Measurements from ENCODE around the gene FOXI2. TPM values are rescaled to one million over a fixed set of nuclear protein-coding genes. Genes with fewer than 3 reads are reported as not detected.

Gene FOXI2
- total RNA-seq, 1 experiment from 2014 or later: not detected

DNA sequence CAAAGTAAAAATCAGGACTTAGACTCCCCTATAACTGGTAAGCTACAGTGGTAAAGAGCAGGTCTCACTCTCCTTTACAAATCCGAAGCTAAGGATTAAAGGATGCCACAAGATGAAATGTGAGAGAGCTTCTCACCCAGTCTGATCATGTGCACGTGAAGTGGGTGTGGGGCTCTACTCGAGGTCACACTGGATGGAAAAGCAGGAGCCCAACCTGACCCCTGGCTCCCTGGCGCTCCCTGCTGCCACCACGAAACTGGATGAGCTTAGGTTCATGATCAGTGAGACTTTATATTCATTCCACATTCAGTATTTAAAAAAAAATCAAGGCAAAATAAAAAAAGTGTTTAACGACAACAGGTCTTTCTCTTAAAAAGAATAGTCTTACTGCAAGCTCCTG is 21.7 kb upstream of the FOXI2 start:
- Histone ChIP-seq H3K4me1 (ENCODE audit: low read length) (no peaks in the 10 kb centered on the region), H3K27me3 (ENCODE audit: low read length) (no peaks in the 10 kb centered on the region), H4K20me1 (ENCODE audit: insufficient read depth, low read depth, low read length) (no peaks in the 10 kb centered on the region), H3K27ac (ENCODE audit: low read length) (no peak overlapping the region), H3K9ac (ENCODE audit: low read length) (no peak overlapping the region), H3K79me2 (ENCODE audit: low read length) (no peaks in the 10 kb centered on the region), H3K36me3 (ENCODE audit: insufficient read depth, low read length) (no peaks in the 10 kb centered on the region), H3K9me3 (ENCODE audit: low read length) (no peaks in the 10 kb centered on the region), H2AFZ (ENCODE audit: low read length) (no peak overlapping the region), H3K9me2 (replicated peaks; ENCODE audit: insufficient read depth, low read length) (no peaks in the 10 kb centered on the region), H3K4me3 (ENCODE audit: low read length) (no peak overlapping the region), H3K4me2 (ENCODE audit: low read depth, low read length, poor library complexity, severe bottlenecking) (no peak overlapping the region)
- DNase-seq: no peak

DNA sequence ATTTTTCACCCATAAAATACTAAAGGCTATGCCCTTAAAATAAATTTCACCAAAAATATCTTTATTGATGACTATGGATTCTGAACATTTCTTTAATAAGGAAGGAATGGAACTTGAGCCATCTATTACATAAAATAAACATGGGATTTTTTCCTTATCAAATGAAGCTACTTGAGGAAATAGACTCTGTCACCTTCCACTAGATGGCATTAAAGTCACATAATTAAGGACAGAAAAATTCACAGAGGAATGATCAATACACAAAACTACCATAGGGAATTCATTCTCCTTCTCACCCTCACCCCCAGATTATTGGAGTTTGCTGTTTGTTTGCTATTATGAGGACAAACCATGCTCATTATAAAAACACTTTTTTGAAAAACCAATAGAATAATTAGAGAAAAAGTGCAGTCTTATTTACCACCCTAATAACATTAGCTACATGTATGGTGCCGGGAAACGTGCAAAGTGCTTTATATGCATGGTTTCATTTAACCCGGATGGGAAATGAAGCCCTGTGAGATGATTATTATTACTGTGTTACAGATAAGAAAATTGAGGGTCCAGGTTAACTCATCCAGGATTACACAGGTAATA is 21.1 kb upstream of the FOXI2 start:
- no peaks in the 10 kb centered on the region for H3K36me3 ChIP-seq (ENCODE audit: insufficient read depth, low read length)
- H3K9me2 ChIP-seq (replicated peaks; ENCODE audit: insufficient read depth, low read length): no peaks in the 10 kb centered on the region
- H3K4me2 ChIP-seq (ENCODE audit: low read depth, low read length, poor library complexity, severe bottlenecking): no peak overlapping the region
- H3K9ac ChIP-seq (ENCODE audit: low read length): no peak overlapping the region
- peak; percentile 65 for DNase-seq
- no peak overlapping the region for H3K4me3 ChIP-seq (ENCODE audit: low read length)
- H3K79me2 ChIP-seq (ENCODE audit: low read length): no peaks in the 10 kb centered on the region
- no peaks in the 10 kb centered on the region for H3K4me1 ChIP-seq (ENCODE audit: low read length)
- no peak overlapping the region for H2AFZ ChIP-seq (ENCODE audit: low read length)
- H4K20me1 ChIP-seq (ENCODE audit: insufficient read depth, low read depth, low read length): no peaks in the 10 kb centered on the region
- H3K27me3 ChIP-seq (ENCODE audit: low read length): no peaks in the 10 kb centered on the region
- no peaks in the 10 kb centered on the region for H3K9me3 ChIP-seq (ENCODE audit: low read length)
- H3K27ac ChIP-seq (ENCODE audit: low read length): no peak overlapping the region

DNA sequence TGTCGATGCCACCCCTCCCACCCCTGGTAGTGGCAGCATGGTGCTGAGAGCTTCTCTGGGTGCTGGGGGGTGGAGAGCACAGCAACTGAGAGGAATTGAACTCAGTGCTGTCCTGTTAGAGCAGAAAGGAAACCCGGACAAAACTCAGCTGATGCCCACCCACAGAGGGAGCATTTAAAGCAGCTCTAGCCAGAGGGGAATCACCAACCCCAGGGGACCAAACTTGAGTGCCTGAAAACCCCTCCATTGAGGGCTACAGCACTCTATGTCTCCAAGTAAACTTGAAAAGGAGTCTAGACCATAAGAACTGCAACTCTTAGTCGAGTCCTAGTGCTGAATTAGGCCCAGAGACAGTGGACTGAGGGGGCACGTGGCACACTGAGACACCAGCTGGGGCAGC is 16.8 kb upstream of the FOXI2 start:
- no peaks in the 10 kb centered on the region for H3K9me3 ChIP-seq (ENCODE audit: low read length)
- H3K4me1 ChIP-seq (ENCODE audit: low read length): no peaks in the 10 kb centered on the region
- no peaks in the 10 kb centered on the region for H3K79me2 ChIP-seq (ENCODE audit: low read length)
- no peak overlapping the region for H3K4me2 ChIP-seq (ENCODE audit: low read depth, low read length, poor library complexity, severe bottlenecking)
- H4K20me1 ChIP-seq (ENCODE audit: insufficient read depth, low read depth, low read length): no peaks in the 10 kb centered on the region
- no peak overlapping the region for H2AFZ ChIP-seq (ENCODE audit: low read length)
- no peak overlapping the region for H3K27ac ChIP-seq (ENCODE audit: low read length)
- H3K27me3 ChIP-seq (ENCODE audit: low read length): no peaks in the 10 kb centered on the region
- H3K4me3 ChIP-seq (ENCODE audit: low read length): no peak overlapping the region
- H3K9ac ChIP-seq (ENCODE audit: low read length): no peak overlapping the region
- no peaks in the 10 kb centered on the region for H3K9me2 ChIP-seq (replicated peaks; ENCODE audit: insufficient read depth, low read length)
- DNase-seq: no peak
- no peaks in the 10 kb centered on the region for H3K36me3 ChIP-seq (ENCODE audit: insufficient read depth, low read length)

DNA sequence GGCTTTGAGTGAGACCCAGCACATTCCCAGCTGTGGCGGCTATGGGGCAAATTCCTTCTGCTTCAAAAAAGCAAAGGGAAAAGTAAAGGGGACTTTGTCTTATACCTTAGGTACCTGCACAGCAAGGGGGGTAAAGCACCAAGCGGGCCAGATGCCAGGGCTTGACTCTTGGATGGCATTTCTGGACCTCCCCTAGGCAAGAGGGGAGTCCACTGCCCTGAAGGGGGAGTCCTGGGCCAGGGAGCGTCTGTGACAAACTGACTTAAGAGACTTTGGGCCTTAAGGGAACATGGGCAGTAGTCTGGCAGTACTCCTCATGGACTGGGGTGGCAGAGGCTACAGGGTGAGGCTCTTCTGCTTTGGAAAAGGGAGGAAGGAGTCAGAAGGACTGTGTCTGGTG is 16.1 kb upstream of the FOXI2 start:
- H3K27me3 ChIP-seq (ENCODE audit: low read length): no peaks in the 10 kb centered on the region
- no peaks in the 10 kb centered on the region for H3K79me2 ChIP-seq (ENCODE audit: low read length)
- no peak overlapping the region for H3K9ac ChIP-seq (ENCODE audit: low read length)
- no peak for DNase-seq
- H3K36me3 ChIP-seq (ENCODE audit: insufficient read depth, low read length): no peaks in the 10 kb centered on the region
- no peaks in the 10 kb centered on the region for H3K4me1 ChIP-seq (ENCODE audit: low read length)
- H3K4me2 ChIP-seq (ENCODE audit: low read depth, low read length, poor library complexity, severe bottlenecking): no peak overlapping the region
- H3K4me3 ChIP-seq (ENCODE audit: low read length): no peak overlapping the region
- no peaks in the 10 kb centered on the region for H3K9me2 ChIP-seq (replicated peaks; ENCODE audit: insufficient read depth, low read length)
- H4K20me1 ChIP-seq (ENCODE audit: insufficient read depth, low read depth, low read length): no peaks in the 10 kb centered on the region
- no peak overlapping the region for H2AFZ ChIP-seq (ENCODE audit: low read length)
- H3K27ac ChIP-seq (ENCODE audit: low read length): no peak overlapping the region
- H3K9me3 ChIP-seq (ENCODE audit: low read length): no peaks in the 10 kb centered on the region

DNA sequence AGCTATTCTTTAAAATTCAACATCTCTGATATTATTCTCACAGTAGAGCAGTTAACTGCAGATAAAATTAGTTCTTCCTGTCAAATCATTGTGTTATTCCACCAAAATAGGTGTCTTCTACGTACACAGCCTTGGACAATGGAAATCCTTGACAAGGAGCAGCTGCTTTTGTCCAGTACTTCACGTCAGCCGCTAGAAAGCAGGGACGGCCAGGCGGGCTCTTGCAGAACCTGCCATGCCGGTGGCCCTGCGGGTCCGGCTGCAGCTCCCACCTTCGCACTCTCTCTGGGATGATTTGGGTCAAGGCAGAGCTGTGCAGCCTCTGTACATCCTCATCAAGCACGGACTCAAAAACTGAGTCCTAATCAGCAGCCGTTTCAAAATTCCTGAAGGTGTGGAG is 2.2 kb upstream of the FOXI2 start:
- Histone ChIP-seq H3K79me2 (ENCODE audit: low read length) (no peaks in the 10 kb centered on the region), H3K4me2 (ENCODE audit: low read depth, low read length, poor library complexity, severe bottlenecking) (no peak overlapping the region), H3K9me3 (ENCODE audit: low read length) (no peaks in the 10 kb centered on the region; the same call in 1 of the 2 replicates), H3K9ac (ENCODE audit: low read length) (no peak overlapping the region), H3K36me3 (ENCODE audit: insufficient read depth, low read length) (no peaks in the 10 kb centered on the region), H3K9me2 (replicated peaks; ENCODE audit: insufficient read depth, low read length) (no peaks in the 10 kb centered on the region), H3K27me3 (ENCODE audit: low read length) (no peaks in the 10 kb centered on the region), H4K20me1 (ENCODE audit: insufficient read depth, low read depth, low read length) (no peaks in the 10 kb centered on the region), H3K4me3 (ENCODE audit: low read length) (no peak overlapping the region), H2AFZ (ENCODE audit: low read length) (no peak overlapping the region), H3K27ac (ENCODE audit: low read length) (no peak overlapping the region), H3K4me1 (ENCODE audit: low read length) (no peaks in the 10 kb centered on the region)
- no peak for DNase-seq

DNA sequence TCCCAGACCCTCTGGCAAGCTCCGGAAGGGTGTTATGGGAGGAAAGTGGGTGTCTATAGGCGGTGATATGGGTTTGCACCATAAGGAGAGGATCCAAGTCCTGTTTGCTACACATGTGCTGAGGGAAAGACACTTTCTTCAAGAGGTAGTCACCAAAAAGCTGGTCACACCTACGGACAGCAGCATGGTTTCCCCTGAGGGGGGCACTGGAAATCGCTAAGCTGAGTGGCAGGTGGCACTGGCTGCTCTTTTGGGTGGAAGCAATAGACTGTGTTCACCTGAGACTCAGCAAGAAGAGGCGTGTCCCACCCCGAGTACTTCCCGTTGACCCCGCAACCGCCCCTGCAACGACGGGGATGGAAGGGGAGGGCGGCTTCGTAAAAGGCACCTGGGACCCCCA is 1.8 kb upstream of the FOXI2 start:
- no peak overlapping the region for H2AFZ ChIP-seq (ENCODE audit: low read length)
- H3K27me3 ChIP-seq (ENCODE audit: low read length): no peaks in the 10 kb centered on the region
- H4K20me1 ChIP-seq (ENCODE audit: insufficient read depth, low read depth, low read length): no peaks in the 10 kb centered on the region
- no peaks in the 10 kb centered on the region; the same call in 1 of the 2 replicates for H3K9me3 ChIP-seq (ENCODE audit: low read length)
- H3K4me3 ChIP-seq (ENCODE audit: low read length): no peak overlapping the region
- DNase-seq: no peak
- no peaks in the 10 kb centered on the region for H3K4me1 ChIP-seq (ENCODE audit: low read length)
- no peak overlapping the region for H3K4me2 ChIP-seq (ENCODE audit: low read depth, low read length, poor library complexity, severe bottlenecking)
- H3K36me3 ChIP-seq (ENCODE audit: insufficient read depth, low read length): no peaks in the 10 kb centered on the region
- H3K9ac ChIP-seq (ENCODE audit: low read length): no peak overlapping the region
- H3K27ac ChIP-seq (ENCODE audit: low read length): no peak overlapping the region
- no peaks in the 10 kb centered on the region for H3K79me2 ChIP-seq (ENCODE audit: low read length)
- no peaks in the 10 kb centered on the region for H3K9me2 ChIP-seq (replicated peaks; ENCODE audit: insufficient read depth, low read length)

DNA sequence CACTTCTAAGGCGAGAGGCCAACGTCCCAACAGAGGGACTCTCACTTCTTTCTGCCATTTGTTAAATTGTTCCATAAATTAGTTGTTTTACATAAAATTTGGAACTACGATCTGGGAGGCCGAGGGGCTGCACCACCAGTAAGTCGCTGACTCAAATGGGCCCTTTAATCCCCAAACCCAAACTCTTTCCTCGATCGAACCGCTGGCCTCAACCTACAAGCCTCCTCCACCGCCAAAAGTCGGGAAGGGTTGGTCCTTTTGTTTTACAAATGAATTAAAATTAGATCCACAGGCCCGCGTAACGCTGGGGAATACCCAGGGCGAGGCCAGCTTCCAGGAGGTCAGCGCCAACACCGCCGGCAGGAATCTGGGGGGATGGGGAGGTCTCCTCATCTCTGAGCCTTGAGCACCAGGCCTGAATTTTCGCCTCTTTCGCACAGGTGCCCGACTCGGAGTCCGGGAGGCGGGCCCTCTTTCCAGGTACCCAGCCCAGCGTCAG is 1.2 kb upstream of the FOXI2 start:
- Histone ChIP-seq H3K36me3 (ENCODE audit: insufficient read depth, low read length) (no peaks in the 10 kb centered on the region), H3K79me2 (ENCODE audit: low read length) (no peaks in the 10 kb centered on the region), H3K9me3 (ENCODE audit: low read length) (no peaks in the 10 kb centered on the region; the same call in 1 of the 2 replicates), H3K4me2 (ENCODE audit: low read depth, low read length, poor library complexity, severe bottlenecking) (no peak overlapping the region), H3K4me3 (ENCODE audit: low read length) (no peak overlapping the region), H3K9ac (ENCODE audit: low read length) (no peak overlapping the region), H3K4me1 (ENCODE audit: low read length) (no peaks in the 10 kb centered on the region), H3K27ac (ENCODE audit: low read length) (no peak overlapping the region), H2AFZ (ENCODE audit: low read length) (no peak overlapping the region), H4K20me1 (ENCODE audit: insufficient read depth, low read depth, low read length) (no peaks in the 10 kb centered on the region), H3K27me3 (ENCODE audit: low read length) (no peaks in the 10 kb centered on the region), H3K9me2 (replicated peaks; ENCODE audit: insufficient read depth, low read length) (no peaks in the 10 kb centered on the region)
- DNase-seq: no peak

DNA sequence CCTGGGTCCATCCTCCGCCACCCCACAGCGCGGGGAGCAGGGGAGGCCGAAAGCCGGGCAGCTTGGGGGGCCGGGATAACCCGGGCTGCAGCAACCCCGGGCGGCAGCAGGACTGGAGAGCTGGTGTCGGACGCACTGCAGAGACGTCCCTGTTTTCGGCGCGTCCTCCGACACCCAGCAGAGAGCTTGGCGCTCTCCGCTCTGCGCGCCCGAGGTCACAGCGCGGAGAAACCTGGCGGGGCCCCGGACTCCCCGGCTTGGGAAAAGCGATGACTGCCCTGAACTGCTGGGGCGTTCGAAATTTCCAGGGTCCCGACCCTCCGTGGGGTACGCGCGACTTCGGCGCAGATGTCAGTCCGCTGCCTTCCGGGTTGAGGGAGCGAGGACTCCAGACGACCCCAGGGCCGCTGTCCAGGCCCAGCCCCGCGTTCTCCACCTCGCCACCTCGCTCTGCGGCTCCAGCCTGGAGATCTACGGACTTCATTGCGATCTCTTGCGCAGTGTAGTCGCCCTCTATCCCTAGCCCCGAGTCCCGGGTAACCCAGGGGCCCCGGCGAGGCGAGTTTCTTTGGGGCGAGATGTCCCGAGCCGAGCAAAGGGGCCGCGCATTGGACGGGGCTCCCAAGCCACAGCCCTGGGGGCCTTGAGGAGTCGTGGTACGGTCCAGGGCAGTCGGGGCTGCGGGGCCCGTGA is 617 bp upstream of the FOXI2 start:
- H3K9me3 ChIP-seq (ENCODE audit: low read length): no peaks in the 10 kb centered on the region; the same call in 1 of the 2 replicates
- no peaks in the 10 kb centered on the region for H3K27me3 ChIP-seq (ENCODE audit: low read length)
- H2AFZ ChIP-seq (ENCODE audit: low read length): no peak overlapping the region
- H3K9me2 ChIP-seq (replicated peaks; ENCODE audit: insufficient read depth, low read length): no peaks in the 10 kb centered on the region
- H4K20me1 ChIP-seq (ENCODE audit: insufficient read depth, low read depth, low read length): no peaks in the 10 kb centered on the region
- DNase-seq: no peak
- no peaks in the 10 kb centered on the region for H3K36me3 ChIP-seq (ENCODE audit: insufficient read depth, low read length)
- H3K4me3 ChIP-seq (ENCODE audit: low read length): no peak overlapping the region
- no peak overlapping the region for H3K27ac ChIP-seq (ENCODE audit: low read length)
- H3K79me2 ChIP-seq (ENCODE audit: low read length): no peaks in the 10 kb centered on the region
- no peak overlapping the region for H3K9ac ChIP-seq (ENCODE audit: low read length)
- no peaks in the 10 kb centered on the region for H3K4me1 ChIP-seq (ENCODE audit: low read length)
- no peak overlapping the region for H3K4me2 ChIP-seq (ENCODE audit: low read depth, low read length, poor library complexity, severe bottlenecking)
